Activated CD4-positive, alpha-beta T cell treated with anti-CD3 and anti-CD28 coated beads, Interleukin-2, amount 50 U/mL, for 4 hours (primary cell): ENCODE data around the gene SEC22C.
"Not testable (repeated sequence)": the region's sequence is repeated elsewhere in the genome, so short reads cannot be mapped to it uniquely, and the experiment has no call there.

ENCODE experiments used
- DNase-seq, 2 experiments: peaks; one replicate each; pipeline ENCODE4 v3.0.0-alpha.2; 2020

The SEC22C gene

DNA sequence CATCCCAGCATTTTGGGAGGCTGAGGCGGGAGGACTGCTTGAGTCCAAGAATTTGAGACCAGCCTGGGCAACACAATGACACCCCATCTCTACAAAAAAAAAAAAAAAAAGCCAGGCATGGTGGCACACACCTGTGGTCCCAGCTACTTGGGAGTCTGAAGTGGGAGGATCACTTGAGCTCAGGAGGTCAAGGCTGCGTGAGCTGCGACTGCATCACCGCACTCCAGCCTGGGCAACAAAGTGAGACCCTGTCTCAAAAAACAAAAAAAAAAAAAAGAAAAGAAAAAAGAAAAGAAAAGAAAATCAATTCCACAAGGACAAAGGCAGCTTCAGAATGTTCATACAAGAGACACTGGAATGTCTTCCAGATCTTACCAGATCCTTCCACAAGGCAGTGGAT lies 2.4 kb downstream of the SEC22C start:
- not testable (repeated sequence) for DNase-seq

DNA sequence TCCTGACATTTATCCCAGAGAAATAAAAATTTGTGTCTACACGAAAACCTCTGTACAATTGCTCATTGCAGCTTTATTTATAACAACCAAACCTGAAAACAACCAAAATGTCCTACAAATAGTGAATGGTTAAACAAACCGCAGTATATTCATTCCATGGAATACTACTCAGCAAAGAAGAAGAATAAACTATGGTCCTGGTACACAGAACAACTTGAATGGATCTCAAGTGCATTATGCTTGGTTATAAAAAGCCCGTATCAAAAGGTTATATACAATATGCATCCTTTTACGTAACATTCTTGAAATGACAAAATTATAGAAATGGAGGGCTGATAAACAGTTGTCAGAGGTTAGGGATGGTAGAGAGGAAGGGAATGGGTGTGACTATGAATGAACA lies 3.7 kb downstream of the SEC22C start:
- DNase-seq, result no peak

DNA sequence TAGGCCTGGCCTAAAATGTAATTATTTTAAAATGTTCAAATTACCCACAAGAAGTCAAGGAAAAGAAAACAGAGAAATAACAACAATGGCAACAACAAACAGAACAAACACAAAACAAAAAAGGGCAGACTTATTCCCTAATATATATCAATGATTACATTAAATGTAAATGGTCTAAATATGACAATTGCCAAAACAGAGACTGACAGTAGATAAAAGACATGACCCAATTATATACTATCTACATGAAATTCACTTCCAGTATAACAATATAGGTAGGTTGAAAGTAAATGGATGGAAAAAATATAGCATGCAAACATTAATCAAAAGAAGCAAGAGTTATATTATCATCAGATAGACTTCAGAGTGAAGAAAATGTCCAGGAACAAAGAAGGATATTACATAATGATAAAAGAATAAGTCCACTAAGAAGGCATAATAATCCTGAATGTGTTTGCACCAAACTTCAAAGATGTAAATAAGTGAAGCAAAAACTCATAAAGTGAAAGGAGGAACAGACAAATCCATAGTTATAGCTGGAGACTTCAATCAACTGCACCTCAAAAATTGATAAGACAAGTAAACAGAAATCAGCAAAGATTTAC lies 6.5 kb downstream of the SEC22C start:
- DNase-seq, result no peak

DNA sequence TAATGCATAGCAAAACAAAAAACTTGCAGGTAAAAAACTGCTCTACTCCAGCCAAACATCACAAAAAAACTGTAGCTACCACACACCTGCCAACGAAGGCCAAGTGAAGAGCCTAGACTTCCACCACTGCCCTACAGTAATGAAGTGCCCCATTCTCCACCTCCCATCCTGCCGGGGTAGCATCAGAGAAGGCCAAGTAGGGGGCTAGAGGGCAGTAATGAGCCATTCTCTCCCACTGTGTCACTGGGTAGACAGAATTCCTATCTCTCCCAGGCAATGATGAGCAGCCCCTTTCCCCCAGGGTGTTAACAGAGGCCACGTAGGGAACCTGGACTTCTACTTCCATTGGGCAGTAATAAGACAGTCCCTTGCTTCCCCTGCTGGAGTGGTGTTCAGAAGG lies 9.5 kb downstream of the SEC22C start:
- peak in 1 of 2 experiments; percentile 6 for DNase-seq

DNA sequence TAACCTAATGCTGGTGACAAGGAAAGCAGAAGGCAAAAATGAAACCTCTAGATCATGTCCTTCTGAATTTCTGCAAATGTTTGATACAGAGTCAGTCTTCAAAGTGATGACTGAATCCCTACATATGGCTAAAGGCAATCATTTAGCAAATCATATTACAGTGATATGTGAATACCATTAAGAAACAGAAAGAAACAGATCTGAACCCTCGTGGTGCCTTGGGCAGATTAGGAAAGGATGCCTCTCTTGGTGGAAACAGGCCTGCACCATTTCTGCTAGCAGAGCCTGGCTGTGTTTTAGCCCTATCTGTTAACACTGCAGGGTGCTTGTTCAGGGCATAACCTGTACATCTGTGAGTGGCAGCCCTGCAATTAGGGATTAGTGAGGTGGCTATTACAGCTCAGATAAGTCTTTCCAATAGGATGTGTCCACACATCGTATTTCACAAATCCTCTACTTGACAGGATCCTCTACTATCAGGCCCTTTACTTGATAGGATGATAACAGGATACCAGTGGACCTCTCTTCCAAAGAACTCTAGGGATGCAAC lies 12.1 kb downstream of the SEC22C start:
- no peak for DNase-seq

DNA sequence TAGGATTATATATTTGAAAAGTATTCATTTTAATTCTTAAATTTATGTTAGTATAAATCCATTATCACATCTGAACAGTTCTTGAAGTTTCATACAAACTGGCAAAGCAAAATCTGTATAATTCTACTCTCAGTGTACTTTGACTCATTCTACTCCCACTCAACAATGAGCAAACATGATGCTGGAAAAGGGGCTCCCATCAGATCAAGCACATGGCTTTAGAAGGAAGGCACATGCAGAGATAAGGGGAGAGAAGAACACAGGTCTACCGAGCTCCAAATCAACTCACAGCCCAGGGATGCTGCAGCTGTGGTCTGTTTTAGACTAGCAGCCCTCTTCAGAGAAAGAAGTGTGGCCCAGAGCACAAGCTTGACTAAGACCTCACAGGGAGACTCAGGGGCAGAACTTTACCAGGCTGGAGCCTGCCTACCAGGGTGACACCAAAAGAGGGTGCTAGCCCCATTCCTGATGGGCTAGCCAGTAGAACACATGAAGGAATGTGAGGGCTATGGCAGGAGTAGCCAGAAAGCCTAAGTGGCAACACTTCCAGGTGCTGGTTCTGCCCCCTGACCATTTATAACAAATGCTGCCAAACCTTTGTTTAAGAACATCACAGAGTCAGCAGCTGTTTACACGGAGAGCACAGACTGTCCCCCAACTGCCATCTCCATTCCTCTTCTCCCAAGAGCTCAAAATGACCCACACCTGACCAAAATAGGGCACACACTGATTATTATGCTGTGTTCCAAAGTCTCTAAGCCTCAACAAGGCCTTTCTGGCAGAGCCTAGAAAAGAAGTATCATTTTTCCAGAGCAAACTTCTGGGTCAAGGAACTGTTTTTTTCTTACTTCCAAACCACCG lies 19.5 kb downstream of the SEC22C start:
- no peak for DNase-seq

DNA sequence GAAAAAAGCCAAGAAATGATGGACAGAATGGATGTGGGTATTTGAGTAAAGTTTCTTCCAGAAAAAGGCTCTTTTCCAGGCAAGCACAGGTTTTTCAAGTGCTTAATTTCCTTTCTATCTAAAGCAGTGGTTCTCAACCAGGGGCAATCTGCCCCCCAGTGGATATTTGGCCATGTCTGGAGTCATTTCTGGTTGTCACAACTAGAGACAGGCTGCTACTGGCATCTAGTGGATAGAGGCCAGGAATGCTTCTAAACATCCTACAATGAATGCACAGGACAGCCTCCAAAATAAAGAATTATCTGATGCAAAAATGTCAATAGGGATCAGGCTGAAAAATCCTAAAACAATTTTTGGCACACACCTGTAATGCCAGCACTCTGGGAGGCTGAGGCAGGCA lies 23.9 kb downstream of the SEC22C start:
- no peak for DNase-seq

DNA sequence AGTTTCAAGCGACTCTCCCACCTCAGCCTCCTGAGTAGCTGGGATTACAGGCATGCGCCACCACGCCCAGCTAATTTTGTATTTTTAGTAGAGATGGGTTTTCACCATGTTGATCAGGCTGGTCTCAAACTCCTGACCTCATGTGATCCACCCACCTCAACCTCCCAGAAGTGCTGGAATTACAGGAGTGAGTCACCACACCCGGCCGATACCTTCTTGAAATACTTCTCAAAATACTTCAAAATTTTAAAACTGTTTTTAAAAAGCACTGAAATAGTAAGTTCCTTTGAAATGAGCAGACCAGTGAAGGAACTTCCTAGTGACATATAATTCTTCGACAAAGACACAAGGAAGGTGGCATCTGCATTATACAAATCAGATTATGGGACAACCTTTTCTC lies 24.9 kb downstream of the SEC22C start:
- not testable (repeated sequence) for DNase-seq

DNA sequence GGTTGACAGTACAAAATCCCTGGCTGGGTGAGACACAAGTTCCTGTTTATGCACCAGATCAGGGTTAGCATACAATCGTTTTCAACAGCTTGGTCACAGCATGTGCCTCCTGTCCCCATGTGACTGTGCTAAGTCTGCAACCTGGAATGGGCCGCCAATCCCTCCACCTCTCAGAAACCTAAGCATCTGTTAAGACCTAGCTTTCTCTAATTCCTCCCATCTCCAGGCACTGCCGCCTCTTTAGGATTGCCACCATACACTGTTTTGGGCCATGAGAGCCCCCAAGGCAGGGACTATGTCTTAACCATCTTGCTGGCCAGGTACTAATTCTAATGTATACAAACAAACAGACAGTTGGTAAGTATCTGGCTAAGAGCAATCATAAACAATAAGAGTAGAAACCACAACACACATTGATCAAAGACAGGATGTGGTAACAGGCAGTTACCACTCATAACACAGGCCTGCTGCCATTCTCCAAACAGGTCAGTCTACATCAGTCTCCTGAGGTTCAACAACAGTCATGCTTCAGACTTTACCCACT lies 25.6 kb downstream of the SEC22C start:
- no peak for DNase-seq

DNA sequence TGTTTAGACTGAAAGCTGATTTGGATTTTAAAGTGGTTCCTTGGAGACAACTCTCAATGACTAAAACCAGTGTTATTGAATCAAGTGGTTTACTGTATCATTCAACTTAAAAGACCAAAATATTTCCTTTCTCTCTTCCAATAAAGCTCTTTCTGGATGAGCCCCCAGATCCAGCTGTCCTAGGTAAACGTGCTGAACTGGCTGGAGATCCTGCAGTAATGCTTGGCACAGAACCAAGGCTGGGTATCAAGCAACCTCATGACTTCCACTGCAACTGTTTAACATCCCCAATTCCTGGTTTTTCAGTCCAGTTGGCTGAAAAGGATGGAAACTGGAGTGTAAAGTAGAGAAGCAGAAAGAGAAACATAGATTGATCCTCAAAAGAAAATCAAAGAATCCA lies 28.9 kb downstream of the SEC22C start:
- DNase-seq, result no peak

DNA sequence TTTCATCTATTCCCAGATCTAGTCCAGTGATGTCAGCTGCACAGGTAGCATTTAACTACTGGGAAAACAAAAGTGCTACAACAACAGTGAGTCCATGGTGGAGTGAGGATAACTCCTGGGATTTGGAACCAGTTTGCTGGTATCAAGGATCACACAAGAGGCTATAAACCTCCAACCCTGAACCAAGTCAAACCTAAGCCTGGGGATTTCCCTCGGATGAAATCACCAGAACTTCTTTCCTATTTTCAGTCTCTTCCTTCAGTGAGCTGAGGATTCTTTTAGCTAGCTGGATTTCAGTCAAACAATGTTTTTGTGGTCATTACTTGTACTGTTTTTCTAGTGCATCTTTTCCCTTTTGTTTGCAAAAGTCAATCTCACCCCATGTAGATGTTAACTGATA lies 31.5 kb downstream of the SEC22C start:
- DNase-seq, result no peak

DNA sequence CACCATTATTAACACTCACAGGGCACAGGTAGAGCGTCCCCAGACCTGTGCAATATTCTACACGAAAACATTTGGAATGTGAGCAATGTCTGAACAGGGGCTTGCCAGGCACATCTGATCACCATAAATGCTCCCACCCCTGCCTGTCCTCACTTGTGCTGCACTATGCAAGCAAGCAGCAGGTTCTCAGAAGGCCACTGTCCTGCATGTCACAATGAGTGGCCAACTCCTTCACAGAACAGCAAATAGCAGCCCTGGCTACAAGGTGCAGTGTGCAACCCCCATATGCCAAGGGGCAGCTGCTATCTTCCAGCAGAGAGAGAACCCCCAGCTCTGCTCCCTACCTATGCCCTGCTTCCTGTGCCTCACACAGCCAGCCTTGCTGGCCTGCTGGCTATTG lies 32.6 kb downstream of the SEC22C start:
- DNase-seq, result no peak

DNA sequence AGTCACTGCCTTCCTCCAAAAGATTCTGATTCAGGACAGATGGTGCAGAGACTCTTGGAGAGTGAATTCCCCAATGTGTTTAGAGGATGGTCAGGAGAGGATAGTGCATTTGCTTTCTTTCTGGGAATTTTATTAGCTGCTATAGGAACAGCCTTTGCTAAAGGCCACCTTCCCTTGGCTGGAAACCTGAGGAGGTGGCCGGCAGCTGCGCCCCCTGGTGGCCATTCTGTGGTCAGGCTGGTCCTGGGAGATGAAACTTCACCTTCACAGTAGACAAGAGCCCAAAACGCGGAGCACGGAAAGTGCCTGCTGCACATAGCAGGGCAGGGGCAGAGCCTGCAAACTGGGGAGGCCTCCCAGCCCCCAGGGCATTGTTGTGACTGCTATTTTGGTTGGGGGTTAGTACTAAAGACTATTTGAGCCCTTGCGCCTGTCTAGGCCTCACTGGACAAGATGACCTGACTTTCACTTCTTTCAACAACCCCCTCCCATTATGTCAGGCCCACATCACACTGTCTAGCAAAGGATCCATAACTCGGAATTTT lies 34.3 kb downstream of the SEC22C start:
- DNase-seq, result peak; percentile 58 to 59

DNA sequence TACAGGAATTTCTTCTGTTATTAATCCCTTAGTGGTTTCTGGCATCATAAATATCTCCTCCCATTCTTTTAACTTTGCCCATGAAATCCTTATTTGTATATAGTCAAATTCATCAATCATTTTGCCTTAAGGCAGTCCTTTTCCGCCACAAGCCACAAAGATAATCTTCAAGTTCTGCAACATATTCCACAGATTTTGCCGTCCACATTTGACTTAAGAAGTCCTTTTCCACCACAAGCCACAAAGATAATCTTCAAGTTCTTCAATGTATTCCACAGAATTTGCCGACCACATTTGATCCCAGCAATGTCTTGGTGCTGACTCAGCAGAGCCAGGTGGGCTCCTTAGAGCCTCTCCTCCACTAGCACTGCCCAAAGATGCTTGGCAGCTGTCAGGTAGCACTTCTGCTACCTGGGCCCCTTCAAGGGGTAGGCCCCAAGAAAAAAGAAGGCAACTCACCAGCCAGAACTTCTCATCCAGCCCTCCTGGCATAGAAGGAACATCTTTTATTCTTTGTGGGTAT lies 35.0 kb downstream of the SEC22C start:
- DNase-seq, result no peak

DNA sequence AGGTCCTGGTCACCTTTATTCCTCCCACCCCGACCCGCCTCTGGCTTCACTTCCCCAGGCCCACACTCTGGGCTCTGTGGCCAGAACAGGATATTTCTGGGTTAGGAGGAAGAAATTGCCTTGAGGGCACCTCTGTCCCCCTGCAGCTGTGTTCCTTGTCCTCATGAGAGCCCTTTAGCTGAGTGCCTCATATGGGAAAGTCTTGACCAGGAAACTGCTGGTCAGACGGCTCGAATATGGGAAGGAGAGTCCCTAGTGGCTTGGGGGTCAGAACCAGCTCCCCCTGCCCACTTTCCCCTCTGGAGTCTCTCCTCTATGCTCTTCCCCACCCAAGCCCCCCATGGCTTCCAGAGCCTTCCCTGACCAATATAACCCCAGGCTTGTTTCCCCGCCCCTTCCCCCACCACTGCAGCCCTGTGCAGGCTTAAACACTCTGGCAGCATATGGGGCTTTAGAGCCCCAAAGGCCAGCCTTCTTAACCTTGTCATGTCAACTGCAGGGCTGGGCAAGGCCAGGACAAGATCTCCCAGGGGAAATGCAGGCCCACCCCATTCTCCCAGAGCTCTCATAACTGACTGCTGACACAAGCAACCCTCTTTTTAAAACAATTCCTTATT lies 36.4 kb downstream of the SEC22C start:
- DNase-seq, result no peak

DNA sequence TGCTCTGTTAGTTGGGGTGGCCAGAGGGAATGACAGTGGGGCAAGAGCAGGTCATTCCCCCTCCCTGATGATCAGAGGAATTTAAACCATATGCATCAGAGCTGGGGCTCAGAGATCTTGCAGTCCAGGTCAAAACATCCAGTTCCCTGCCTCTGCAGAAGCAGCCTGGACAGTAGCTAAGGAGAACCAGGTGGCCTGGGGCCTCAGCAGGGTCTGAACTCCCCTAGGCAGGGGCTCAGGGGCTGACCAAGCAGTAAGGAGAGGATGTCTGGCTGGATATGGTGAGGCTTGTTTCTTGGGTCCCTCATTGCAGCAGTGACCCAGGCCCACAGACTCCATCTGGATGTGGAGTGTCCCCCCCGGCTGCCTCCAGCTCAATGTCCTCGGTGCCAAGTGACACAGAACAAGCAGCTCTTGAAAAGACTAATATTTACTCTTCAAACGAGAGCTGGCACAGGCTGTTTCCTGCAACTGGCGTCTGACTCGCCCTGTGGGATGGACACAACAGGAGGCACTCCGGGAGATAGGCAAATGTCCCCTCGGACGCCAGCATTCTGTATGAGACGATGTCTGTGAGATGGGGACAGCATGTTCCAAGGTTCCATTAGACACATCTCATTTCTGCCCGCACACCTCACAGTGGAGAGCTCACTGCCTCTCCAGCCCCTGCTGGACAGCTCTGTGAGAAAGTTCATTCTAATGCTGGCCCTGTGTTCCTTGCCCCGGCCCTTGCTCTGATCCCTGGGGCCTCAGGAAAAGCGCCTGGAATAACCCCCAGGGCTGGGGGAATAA lies 37.1 kb downstream of the SEC22C start:
- DNase-seq, result no peak

DNA sequence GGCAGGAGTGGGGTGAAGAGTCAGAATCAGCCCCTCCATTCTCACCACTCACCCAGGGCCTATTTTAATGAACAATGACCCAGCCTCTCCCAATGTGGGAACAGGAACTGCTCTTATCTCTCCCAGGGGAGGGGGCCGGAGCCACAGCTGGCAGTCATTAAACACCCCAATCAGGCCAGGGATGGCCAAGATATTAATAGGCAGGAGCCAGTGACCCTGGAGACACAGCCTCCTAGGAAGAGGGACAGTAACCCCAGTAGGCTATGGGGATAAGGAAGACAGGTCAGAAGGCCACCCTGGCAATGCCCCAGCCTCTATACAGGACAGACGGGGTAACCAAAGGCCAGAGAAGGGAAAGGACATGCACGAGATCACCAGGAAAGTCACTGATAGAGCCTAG lies 40.7 kb downstream of the SEC22C start:
- no peak for DNase-seq

DNA sequence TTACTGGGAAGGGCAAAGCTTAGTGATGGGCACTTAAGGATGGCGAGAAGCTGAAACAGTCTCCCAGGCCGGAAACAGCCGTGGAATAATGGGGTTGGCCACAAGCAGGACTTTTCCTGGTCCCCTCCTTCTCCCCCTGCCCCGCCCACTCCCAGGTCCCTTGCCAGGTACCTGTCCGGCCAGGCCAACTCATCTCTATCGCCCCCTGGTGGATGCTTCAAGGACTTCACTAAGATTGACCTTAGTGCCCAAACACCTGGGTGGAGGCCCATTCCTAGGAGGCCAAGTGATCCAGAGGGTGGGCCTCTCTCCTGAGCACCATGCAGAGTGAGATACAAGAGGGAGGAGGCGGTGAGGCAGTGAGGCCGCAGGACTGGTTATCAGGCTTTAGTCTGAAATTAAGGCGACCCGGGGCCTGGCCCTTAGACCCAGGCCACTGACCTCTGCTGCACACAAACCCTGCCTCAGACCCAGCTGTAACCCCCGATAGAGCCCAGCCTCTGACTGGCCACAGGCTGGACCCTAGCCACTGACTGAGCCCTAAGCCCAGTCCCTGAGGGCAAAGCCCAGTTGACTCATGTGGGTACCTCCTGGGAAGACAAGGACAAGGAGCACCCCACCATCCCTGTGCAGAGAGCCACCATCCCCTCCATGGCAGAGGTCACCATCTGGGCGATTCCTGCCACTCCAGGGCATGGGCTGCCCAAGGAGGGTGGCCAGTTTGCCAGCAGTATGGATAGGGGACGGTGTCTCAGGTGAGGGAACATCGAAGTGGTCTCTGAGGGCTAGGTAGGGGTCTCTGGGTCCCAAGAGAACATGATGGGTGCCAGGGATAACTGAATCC lies 41.7 kb downstream of the SEC22C start:
- peak; percentile 52 to 55 for DNase-seq

DNA sequence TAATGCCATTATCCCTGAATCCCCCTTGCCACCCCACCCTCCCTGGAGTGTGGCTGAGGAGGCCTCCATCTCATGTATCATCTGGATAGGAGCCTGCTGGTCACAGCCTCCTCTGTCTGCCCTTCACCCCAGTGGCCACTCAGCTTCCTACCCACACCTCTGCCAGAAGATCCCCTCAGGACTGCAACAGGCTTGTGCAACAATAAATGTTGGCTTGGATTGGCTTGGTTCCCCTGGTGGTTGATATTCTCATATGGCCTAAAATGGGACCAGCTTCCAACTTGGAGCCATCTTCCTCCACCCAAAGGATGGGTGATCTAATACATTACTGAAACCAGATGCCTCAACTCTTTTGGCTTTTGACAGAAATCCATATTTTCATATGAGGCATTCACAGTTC lies 44.4 kb downstream of the SEC22C start:
- DNase-seq, result no peak

DNA sequence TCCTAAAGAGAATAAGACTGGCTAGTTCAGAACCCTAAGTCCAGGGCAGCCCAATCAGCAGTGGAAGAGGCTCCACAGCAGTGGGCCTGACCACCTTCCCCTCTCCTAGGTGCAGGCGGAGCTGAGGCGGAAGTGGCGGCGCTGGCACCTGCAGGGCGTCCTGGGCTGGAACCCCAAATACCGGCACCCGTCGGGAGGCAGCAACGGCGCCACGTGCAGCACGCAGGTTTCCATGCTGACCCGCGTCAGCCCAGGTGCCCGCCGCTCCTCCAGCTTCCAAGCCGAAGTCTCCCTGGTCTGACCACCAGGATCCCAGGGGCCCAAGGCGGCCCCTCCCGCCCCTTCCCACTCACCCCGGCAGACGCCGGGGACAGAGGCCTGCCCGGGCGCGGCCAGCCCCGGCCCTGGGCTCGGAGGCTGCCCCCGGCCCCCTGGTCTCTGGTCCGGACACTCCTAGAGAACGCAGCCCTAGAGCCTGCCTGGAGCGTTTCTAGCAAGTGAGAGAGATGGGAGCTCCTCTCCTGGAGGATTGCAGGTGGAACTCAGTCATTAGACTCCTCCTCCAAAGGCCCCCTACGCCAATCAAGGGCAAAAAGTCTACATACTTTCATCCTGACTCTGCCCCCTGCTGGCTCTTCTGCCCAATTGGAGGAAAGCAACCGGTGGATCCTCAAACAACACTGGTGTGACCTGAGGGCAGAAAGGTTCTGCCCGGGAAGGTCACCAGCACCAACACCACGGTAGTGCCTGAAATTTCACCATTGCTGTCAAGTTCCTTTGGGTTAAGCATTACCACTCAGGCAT lies 45.6 kb downstream of the SEC22C start:
- DNase-seq, result peak; percentile 33 to 35
